GM18870 (cell line): ENCODE results near the gene PSD4.

Experiments used
- ATAC-seq: cut with Tn5 transposase; IDR thresholded peaks from one replicate; pipeline ENCODE4 v1.9.1; 2021; ENCODE audit warnings: moderate library complexity; ENCODE audit not compliant: unreplicated experiment

PSD4 gene

GRCh38 chr2:113219889-113220641 lies 46.3 kb downstream of the PSD4 start:
- ATAC-seq: no peak

- no peak for ATAC-seq
Observed at GRCh38 chr2:113220970-113221708, 47.4 kb downstream of the PSD4 start.

GRCh38 chr2:113221846-113222245 lies 48.1 kb downstream of the PSD4 start:
- ATAC-seq: no peak

- no peak for ATAC-seq
Observed at GRCh38 chr2:113223813-113224212, 50.0 kb downstream of the PSD4 start.

GRCh38 chr2:113224647-113225236 lies 51.0 kb downstream of the PSD4 start:
- no peak for ATAC-seq

- ATAC-seq: no peak
Observed at GRCh38 chr2:113225263-113226259, 51.8 kb downstream of the PSD4 start.

GRCh38 chr2:113226462-113226861 lies 52.7 kb downstream of the PSD4 start:
- no peak for ATAC-seq

GRCh38 chr2:113227290-113227689 lies 53.5 kb downstream of the PSD4 start:
- no peak for ATAC-seq

GRCh38 chr2:113227698-113228097 lies 53.9 kb downstream of the PSD4 start:
- no peak for ATAC-seq

GRCh38 chr2:113228351-113228750 lies 54.6 kb downstream of the PSD4 start:
- ATAC-seq: no peak

- no peak for ATAC-seq
Observed at GRCh38 chr2:113228991-113229716, 55.4 kb downstream of the PSD4 start.

GRCh38 chr2:113229795-113230194 lies 56.0 kb downstream of the PSD4 start:
- no peak for ATAC-seq

GRCh38 chr2:113230531-113230930 lies 56.8 kb downstream of the PSD4 start:
- ATAC-seq: no peak

- ATAC-seq: no peak
Observed at GRCh38 chr2:113231064-113231463, 57.3 kb downstream of the PSD4 start.

- no peak for ATAC-seq
Observed at GRCh38 chr2:113232123-113232522, 58.4 kb downstream of the PSD4 start.

- no peak for ATAC-seq
Observed at GRCh38 chr2:113232740-113233139, 59.0 kb downstream of the PSD4 start.

GRCh38 chr2:113233593-113234550 lies 60.1 kb downstream of the PSD4 start:
- no peak for ATAC-seq

- no peak for ATAC-seq
Observed at GRCh38 chr2:113234721-113235346, 61.1 kb downstream of the PSD4 start.
